ENCODE results near the gene CERS2. TPM values are rescaled to one million over a fixed set of nuclear protein-coding genes. Genes with fewer than 3 reads are reported as not detected.

The CERS2 gene
- total and polyA plus RNA-seq, 2 of the 13 experiments (the other 11 are each of a cell fraction or from before 2014, with no cell fraction given): 269 to 298 TPM

GRCh38 chr1:151012684-151013471 is 38.2 kb upstream of the CERS2 start (continued):
- 0 out of 2 replicates have a peak, but pooled peaks have one; percentile 49 for TF ChIP-seq SNAPC4 (CRISPR knock-in tag; IDR thresholded peaks at IDR 0.05)
- peak; percentile 80; the same call in 1 of the 2 replicates for TF ChIP-seq ZNF280D (CRISPR knock-in tag; IDR thresholded peaks at IDR 0.05)
- TF ChIP-seq NR2F1 (CRISPR knock-in tag; IDR thresholded peaks at IDR 0.05): peak in 1 of 2 experiments; percentile 32; a peak in 1 of 4 replicates
- peak; percentile 55; the same call in 1 of the 2 replicates for TF ChIP-seq MIER3 (CRISPR knock-in tag; IDR thresholded peaks at IDR 0.05; ENCODE audit: borderline replicate concordance)
- TF ChIP-seq FOSL2 (CRISPR knock-in tag; IDR thresholded peaks at IDR 0.05): peak; percentile 71
- 0 out of 2 replicates have a peak, but pooled peaks have one; percentile 61 for TF ChIP-seq ZNF547 (CRISPR knock-in tag; IDR thresholded peaks at IDR 0.05)
- no peak for TF ChIP-seq SMAD9 (CRISPR knock-in tag; IDR thresholded peaks at IDR 0.05)
- 0 out of 2 replicates have a peak, but pooled peaks have one; percentile 64 for TF ChIP-seq MLX (CRISPR knock-in tag; IDR thresholded peaks at IDR 0.05)
- TF ChIP-seq ZNF614 (CRISPR knock-in tag; IDR thresholded peaks at IDR 0.05; ENCODE audit: borderline replicate concordance): peak; percentile 34; the same call in 1 of the 2 replicates
- peak; percentile 82 for TF ChIP-seq ZNF292 (CRISPR knock-in tag; IDR thresholded peaks at IDR 0.05; ENCODE audit: borderline replicate concordance, low read depth)
- TF ChIP-seq ZNF644 (CRISPR knock-in tag; IDR thresholded peaks at IDR 0.05; ENCODE audit: low read depth): peak; percentile 46; the same call in 1 of the 2 replicates
- TF ChIP-seq ZNF878 (CRISPR knock-in tag; IDR thresholded peaks at IDR 0.05): peak; percentile 54; the same call in 1 of the 2 replicates
- TF ChIP-seq RFXAP (CRISPR knock-in tag; IDR thresholded peaks at IDR 0.05; ENCODE audit: borderline replicate concordance): peak; percentile 54; the same call in 1 of the 2 replicates
- TF ChIP-seq PAX8 (CRISPR knock-in tag; IDR thresholded peaks at IDR 0.05; ENCODE audit: borderline replicate concordance): no peak
- TF ChIP-seq FOXA1 (IDR thresholded peaks at IDR 0.05): 0 out of 2 replicates have a peak, but pooled peaks have one; percentile 43
- TF ChIP-seq FOXA1 (CRISPR knock-in tag; IDR thresholded peaks at IDR 0.05): peak; percentile 83
- peak; percentile 50; the same call in 1 of the 2 replicates for TF ChIP-seq FOXK2 (IDR thresholded peaks at IDR 0.05)
- TF ChIP-seq CTCF (CRISPR knock-in tag; IDR thresholded peaks at IDR 0.05): no peak
- peak; percentile 45; the same call in 1 of the 2 replicates for TF ChIP-seq ZFY (CRISPR knock-in tag; IDR thresholded peaks at IDR 0.05)
